HG03469 (cell line): ENCODE data around the gene RFC4.

Experiments
- ATAC-seq: cut with Tn5 transposase; IDR thresholded peaks from one replicate; pipeline ENCODE4 v1.9.1; 2021; ENCODE audit warnings: mild to moderate bottlenecking, moderate library complexity, moderate number of reproducible peaks; ENCODE audit not compliant: unreplicated experiment

Gene RFC4

GRCh38 chr3:186787642-186788481 lies 18.4 kb downstream of the RFC4 start:
- no peak for ATAC-seq

- no peak for ATAC-seq
Observed at GRCh38 chr3:186786922-186787321, 19.4 kb downstream of the RFC4 start.

- ATAC-seq: no peak
Observed at GRCh38 chr3:186785495-186786018, 20.7 kb downstream of the RFC4 start.

GRCh38 chr3:186784820-186785494 lies 21.3 kb downstream of the RFC4 start:
- no peak for ATAC-seq

DNA sequence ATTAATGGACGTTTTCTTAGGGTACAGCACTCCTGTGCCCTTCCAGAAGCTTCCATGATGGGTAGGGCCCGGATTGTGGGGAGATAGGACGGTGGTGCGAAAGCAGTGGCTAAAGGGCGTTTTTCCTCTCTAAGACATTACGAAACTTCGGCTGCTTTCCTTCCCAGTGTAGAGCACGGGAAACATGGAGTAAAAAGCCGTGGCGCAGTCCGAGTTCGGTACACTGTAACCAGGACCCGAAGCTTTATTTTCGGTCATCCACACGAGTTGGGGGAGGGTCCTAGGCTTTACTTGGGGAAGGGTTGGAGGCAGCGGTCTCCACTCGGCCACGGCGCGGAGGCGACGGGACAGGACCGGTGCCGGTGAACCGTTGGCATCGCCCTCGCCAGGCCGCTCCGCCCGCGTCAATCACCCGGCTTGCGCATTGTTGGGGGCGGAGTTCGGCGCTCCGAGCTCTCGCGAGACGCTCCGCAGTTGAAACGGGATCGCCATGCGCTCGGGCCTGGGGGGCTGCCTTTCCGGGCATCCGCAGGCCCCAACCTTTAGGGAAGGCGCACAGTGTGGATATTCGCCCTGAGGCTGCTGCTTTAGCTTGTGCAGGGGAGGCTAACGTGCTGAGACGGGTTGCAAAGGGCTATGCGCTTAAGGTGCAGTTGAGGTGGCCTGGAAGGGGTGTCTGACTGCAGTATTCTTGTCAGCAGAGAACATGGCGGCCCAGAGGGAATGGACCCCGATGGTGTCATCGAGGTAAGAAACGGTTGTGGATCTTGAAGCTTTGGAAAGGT lies 22.4 kb downstream of the RFC4 start:
- peak; percentile 33 for ATAC-seq

DNA sequence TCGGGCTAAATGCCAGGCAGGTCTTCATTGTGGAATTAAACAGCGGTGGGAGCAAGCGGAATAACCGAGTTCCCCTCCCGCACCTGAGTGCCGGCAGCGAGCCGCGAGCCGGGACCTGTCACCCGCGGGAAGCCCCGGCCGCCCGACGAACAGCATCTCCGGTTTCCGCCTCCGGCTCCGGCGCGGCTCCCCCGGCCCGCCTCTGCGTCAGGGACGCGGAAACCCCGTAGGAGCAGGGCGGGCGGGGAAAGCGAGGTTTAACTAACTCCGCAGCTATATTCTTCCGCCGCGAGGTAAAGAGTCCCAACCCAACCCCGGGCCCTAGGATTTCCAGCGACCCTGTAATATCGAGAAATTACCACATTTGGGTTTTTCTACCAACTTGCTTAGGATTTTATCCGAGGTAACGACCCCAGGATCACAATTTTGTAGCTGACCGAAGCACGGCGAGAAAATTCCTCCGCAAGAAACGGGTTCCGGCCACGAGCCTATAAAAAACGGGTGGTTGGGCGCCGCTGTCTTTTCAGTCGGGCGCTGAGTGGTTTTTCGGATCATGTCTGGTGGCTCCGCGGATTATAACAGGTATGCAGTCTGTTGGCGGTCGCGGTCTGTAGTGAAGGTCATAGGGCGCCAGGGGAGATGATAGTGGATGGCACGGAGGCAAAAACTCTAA lies 23.1 kb downstream of the RFC4 start, which contains the start of gene EIF4A2:
Gene EIF4A2, plus strand, starts transcription at position 520 of the 673 bp plus-strand sequence. Its CDS starts 34 bp downstream, at position 554.
- ATAC-seq: no peak

GRCh38 chr3:186782542-186783057 lies 23.7 kb downstream of the RFC4 start:
- no peak for ATAC-seq

DNA sequence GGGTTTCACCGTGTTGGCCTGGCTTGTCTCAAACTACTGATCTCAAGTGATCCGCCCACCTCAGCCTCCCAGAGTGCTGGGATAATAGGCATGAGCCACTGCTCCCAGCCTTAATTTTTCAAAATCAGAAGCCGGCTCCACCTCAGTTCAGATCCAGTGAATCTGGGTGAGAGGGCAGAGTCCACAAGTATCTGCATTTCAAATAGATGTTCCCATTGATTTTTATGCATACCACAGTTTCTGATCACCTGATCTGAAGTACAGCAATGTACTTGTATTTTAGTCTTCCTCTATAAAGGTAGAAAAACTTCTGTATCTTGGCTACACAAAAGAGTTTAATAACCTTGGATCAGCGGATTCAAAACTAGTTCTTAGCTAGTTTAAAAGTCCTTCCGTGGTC lies 27.1 kb downstream of the RFC4 start:
- no peak for ATAC-seq

GRCh38 chr3:186775999-186776398 lies 30.3 kb downstream of the RFC4 start:
- ATAC-seq: no peak

- ATAC-seq: peak; percentile 62
Observed at GRCh38 chr3:186772701-186773417, 33.4 kb downstream of the RFC4 start.

- ATAC-seq: peak; percentile 8
Observed at GRCh38 chr3:186772281-186772694, 34.0 kb downstream of the RFC4 start.

DNA sequence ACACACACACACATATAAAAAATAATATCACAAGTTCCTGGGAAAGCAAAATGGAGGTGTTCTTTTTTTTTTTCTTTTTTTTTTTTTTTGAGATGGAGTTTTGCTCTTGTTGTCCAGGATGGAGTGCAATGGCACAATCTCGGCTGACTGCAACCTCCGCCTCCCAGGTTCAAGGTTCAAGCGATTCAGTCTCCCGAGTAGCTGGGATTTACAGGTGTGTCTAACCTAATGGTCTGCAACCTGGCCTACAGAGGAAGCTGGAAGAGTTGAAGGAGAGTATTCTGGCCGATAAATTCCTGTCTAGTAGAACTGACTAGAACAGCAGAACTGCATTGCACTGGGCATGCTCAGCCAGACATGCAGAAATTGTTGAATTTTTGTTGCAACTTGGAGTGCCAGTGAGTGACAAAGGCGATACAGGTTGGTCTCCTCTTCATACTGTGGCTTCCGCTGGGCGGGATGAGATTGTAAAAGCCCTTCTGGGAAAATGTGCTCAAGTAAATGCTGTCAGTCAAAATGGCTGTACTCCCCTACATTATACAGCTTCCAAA lies 45.3 kb downstream of the RFC4 start:
- ATAC-seq: no peak

- ATAC-seq: no peak
Observed at GRCh38 chr3:186760141-186760833, 46.0 kb downstream of the RFC4 start.

- no peak for ATAC-seq
Observed at GRCh38 chr3:186759231-186759930, 46.9 kb downstream of the RFC4 start.

DNA sequence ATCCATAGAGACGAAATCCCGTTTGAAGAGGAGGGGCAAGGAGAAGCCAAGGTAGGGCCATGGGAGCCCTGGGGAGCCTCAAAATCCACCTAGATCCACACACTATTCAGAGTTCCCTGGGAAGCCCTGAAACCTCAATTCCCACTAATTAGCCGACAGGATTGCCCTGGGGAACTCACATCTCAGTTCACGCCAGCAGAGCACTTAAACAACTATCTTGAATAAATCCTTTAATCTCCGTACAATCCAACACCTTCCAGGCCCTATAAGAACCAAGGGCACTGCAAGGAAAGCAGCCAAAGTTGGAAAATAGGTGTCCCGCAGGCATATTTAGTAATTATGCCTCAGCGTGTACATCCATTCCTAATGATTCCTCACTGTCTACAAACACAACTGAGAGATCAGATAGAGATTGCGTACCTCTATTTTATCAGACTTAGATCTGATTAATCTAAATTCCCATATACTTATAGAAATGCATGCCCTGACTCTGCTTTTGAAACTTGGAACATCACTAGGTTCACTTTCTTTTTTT lies 48.5 kb downstream of the RFC4 start:
- no peak for ATAC-seq

- no peak for ATAC-seq
Observed at GRCh38 chr3:186757214-186757613, 49.1 kb downstream of the RFC4 start.

DNA sequence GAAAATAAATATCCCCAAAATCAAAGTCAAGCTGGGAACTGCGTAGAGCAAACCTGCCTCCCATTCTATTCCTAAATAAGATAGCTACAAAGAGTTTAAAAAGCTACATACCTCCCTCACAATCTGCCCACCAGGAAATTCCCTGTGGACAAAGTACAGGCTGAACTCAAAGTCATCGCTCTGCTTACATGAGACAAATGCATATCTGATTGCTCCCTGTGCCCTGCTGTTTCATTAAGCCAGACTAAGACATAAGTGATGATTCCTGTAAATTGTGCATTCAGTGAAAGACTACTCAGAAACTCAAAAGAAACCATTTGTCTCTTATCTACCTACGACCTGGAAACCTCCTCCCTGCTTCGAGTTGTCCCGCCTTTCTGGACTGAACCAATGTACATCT lies 51.4 kb downstream of the RFC4 start:
- ATAC-seq: no peak

GRCh38 chr3:186754006-186754405 lies 52.3 kb downstream of the RFC4 start:
- ATAC-seq: no peak
